Measurements from ENCODE around the gene CACFD1.

The CACFD1 gene

GRCh38 chr9:133520121-133520835 lies 60.5 kb downstream of the CACFD1 start:
- DNase-seq: no peak
